ENCODE measurements around the gene MYO1D.
"Not testable (repeated sequence)": the region's sequence is repeated elsewhere in the genome, so short reads cannot be mapped to it uniquely, and the experiment has no call there.

Gene MYO1D

DNA sequence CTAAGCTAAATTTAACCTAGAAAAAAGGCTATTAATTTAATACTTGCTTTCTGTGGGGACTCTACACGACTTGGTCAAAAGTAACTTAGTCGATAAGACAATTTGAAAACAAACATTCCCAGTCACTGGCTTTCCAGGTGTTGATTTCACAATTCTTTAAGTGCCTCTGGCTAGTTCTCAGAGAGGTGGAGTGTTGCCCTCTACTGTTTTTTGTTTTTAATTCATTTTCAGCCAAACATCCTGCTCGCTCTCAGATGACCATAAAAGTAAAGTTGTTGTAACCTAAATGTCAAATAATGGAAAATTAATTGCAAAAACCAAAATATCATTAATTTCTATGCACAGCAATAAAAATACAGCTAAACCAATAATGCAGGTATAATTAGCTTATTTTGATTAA is 107.1 kb downstream of the MYO1D start:
- DNase-seq: no peak

- DNase-seq: no peak
These were observed 113.0 kb downstream of the MYO1D start for GRCh38 chr17:32763855-32764439.

- no peak for DNase-seq
These were observed 117.4 kb downstream of the MYO1D start for GRCh38 chr17:32759476-32759875.

DNA sequence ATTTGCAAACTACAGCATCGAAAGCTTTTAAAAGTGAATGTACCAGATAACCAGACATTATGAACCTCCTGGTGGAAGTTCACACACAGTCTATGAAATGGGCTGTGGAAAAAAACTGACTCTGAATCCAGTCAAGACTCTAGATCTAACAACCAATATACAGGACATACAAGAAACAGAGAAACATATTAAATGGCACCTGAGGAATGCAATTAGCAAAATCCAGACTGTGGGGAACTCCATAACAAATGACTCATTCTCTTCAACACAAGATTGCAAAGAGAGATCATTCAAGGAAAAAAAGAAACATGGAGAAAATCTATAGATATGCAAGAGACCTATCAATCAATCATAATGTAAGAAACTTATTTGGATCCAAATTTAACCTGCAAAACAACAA is 119.0 kb downstream of the MYO1D start:
- DNase-seq: no peak

GRCh38 chr17:32756696-32757095 is 120.2 kb downstream of the MYO1D start:
- DNase-seq: no peak

GRCh38 chr17:32755045-32755805 is 121.7 kb downstream of the MYO1D start:
- no peak for DNase-seq

DNA sequence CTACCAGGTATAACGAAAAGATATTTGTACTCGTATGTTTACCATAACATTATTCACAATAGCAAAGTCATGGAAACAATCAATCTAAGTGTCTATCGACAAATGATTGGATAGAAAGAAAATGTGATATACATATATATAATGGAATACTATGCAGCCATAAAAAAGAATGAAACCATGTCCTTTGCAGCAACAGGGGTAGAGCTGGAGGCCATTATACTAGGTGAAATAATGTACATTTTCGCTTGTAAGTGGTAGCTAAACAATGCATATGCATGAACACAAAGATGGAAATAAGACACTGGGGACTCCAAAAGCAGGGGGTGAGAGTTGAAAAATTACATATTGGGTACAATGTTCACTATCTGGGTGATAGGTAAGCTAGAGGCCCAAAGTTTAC is 124.0 kb downstream of the MYO1D start:
- DNase-seq: no peak

- no peak for DNase-seq
These were observed 129.1 kb downstream of the MYO1D start for GRCh38 chr17:32747856-32748255.

GRCh38 chr17:32746698-32747097 is 130.2 kb downstream of the MYO1D start:
- no peak for DNase-seq

- no peak for DNase-seq
These were observed 130.6 kb downstream of the MYO1D start for GRCh38 chr17:32746280-32746679.

DNA sequence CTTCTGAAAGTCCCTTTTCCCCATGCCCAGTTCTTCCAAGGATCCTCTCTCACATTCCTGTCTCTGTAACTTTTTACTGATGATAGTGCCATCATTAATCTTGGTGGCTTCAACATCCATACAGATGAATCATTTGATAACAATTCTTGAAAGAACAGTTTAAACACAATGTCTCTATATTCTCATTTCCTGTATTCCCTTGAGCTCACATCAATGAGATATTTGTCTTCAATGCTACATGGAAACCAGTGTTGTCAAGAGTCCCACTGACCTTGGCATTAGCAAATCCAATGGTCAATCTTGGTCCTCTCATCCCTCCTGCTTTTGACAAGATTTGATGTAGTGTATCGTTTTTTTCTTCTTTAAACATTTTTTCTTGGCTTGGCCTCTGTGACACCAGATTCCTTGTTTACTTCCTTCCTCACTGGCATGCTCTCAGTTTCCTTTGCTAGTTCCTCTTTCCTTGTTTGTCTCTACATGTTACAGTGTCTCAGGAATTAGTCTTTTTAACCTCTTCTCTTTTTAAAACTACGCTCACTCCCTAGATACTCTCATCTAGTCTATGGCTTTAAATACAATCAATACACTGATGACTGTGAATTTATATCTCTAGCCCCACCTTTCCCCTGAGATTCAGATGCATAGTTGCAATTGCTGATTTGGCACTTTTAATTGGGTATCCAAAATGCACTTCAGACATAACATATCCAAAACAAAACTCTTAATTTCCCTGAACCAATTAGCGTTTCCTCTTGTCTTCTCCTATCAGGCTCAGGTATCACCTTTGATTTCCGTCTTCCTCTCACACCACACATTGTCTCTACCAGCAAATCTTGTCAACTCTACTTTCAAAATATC is 134.0 kb downstream of the MYO1D start:
- DNase-seq: no peak

DNA sequence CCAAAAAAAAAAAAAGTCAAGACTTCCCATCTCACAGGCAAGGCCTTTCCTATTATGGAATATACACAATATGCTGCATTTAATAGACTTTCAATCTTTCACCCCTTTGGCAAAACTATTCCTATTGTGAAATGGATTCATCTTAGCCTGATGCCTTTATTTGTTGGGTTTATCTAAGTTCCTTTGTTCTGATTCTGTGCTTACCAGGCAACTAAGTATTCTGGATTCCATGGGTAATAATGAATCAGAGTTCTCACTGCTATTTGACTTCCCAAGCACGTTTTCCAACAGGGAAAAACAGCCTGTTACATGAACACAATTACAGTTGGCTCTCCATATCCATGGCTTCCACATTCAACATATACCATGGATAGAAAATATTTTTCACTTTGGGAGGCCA is 135.5 kb downstream of the MYO1D start:
- DNase-seq: no peak

GRCh38 chr17:32739722-32740121 is 137.2 kb downstream of the MYO1D start:
- DNase-seq: no peak

GRCh38 chr17:32739151-32739550 is 137.8 kb downstream of the MYO1D start:
- not testable (repeated sequence) for DNase-seq

GRCh38 chr17:32733401-32733800 is 143.5 kb downstream of the MYO1D start:
- DNase-seq: no peak

- DNase-seq: no peak
These were observed 144.0 kb downstream of the MYO1D start for GRCh38 chr17:32732900-32733299.

GRCh38 chr17:32732296-32732642 is 144.7 kb downstream of the MYO1D start:
- no peak for DNase-seq

DNA sequence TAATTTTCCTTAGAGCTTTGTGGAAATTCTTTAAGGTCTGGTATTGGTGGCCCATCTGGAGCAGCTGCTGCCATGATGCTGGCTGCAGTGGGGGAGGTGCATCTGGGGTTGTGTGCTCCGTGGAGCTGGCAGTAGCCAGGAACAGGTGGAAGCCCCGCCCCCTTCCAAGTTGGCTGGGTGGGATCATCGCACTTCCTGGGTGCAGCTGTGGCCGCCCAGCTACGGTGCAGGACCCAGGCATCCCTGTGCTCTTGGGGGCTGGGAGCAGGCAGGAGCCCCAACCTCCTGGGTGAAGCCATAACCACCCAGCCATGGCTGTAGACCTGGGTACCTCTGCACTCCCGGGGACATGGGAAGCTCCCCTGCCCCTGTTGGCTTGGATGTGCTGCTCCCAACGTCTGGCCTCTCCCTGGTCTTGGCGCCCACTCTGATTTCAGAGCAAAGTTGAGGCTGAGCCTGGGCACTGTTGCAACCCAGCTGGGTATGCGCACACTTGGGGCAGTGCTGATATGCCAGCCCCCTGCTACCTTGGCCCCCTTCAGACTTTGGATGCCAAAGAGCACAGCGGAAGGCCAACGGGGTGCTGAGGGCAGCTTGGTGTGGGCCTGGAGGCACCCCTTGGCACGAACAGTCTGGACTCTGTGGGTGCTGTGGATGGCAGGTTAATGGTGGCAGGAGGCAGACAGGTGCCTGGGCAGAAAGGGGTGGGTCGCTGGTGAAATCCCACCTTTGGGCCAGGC is 145.2 kb downstream of the MYO1D start:
- no peak for DNase-seq

DNA sequence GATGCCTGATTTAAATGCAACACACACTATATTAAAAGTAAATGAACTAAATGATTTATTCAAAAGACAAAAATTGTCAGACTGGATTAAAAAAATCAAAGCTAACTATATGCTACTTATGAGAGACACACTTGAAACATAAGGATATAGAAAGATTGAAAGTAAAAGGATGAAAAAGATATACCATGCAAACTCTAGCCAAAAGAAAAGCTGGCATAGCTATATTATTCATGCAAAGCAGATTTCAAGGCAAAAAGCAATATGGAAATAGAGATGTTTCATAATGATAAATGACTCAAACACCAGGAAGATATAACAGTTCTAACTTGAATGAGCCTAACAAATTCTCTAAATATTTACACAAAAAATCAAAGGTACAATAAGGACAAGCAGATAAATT is 149.2 kb downstream of the MYO1D start:
- DNase-seq: no peak

DNA sequence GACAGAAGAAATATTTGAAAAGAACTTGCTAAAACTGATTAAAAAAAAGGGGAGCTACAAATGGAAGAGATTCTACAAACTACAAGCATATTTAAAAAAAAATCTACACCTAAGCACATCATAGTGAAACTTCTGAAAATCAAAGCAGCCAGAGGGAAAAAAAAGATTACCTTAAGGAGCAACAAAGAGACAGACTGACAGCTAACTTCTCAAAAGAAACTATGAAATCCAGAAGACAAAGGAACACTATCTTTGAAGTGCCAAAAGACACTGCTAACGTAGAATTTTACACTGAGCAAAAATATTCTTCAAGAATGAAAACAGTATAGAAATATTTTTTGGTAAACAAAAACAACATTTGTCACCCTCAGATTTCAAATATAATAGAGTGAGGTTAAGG is 151.2 kb downstream of the MYO1D start:
- no peak for DNase-seq

DNA sequence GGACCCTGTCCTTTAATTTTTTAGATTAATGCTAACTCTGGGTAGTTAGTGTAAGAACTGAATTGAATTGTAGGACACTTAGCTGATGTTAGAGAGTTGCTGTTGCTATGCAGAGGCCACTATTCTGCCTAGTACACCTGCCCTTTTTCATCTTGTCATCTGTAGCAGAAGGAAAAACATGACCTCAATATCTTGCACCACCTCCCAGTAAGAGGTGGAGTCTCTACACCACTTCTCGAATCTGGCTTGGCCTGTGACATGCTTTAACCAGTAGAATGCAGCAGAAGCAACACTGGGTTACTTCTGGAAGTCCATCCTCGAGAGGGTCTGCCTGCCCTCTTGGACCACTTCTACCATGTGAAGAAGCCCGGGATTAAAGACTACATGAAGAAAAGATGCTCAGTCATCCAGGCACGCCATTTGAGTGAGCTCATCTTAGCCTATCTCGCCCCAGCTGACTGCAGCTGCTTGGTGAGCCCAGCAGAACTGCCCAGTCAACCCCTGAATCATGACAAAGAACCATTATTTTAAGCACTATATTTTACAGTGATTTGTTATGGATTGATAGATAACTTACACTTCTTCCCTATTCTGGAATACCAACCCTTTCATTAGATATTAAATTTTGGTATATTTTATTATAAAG is 153.5 kb downstream of the MYO1D start:
- no peak for DNase-seq

DNA sequence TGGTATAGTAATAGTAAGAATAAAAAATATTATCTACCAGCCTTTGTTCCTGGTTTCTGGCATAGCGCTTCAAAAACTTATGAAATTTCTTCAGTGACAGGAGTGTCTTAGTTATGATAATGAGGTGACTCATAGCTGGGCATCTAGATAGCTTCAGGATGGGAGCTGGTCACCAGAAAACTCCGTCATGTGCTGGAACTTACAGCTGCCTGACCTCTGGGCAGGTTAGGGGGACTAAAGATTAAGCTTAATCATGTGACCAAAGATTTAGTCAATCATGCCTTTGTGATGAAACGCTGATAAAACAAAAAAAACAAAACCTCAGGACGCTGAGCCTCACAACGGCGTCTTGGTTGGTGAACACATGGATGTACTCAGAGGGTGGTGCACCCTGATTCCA is 154.2 kb downstream of the MYO1D start:
- no peak for DNase-seq

DNA sequence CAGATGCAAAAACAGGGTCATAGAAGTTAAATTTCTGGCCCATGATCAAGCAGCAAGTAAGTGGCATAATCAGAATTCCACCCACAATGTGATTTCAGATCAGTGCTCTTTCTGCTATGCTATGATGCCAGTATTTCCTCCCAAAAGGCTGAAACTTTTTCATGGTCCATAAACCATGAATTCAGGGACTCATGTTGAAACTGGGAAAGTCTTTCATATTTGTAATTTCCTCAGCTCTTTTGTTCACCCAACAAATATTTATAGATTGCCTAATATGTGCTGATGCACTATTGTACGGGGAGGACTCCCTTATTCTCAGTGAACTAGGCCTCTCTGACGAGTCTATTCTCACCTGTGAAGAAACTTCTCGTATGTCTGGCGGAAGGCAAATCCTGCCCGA is 156.3 kb downstream of the MYO1D start:
- no peak for DNase-seq

All from activated CD8-positive, alpha-beta memory T cell treated with anti-CD3 and anti-CD28 coated beads for 24 hours (primary cell).